Measurements from ENCODE around the gene CDSN. TPM values are rescaled to one million over a fixed set of nuclear protein-coding genes. Genes with fewer than 3 reads are reported as not detected.

The CDSN gene
- total RNA-seq, 4 donors from 2014 or later = not detected

- peak within 1 kb of the TSS; percentile 77 to 84 (median 81) for H3K27ac ChIP-seq (replicated peaks in 1 of 4)
- intact Hi-C loops (cut with DNase I) = no loop called here
- WGBS = under 1% methylated on average over 64 of the region's 65 CpGs
Measured at GRCh38 chr6:31158140-31158862, 38.1 kb upstream of the CDSN start, which contains the start of gene TCF19. TSS of gene TCF19 (plus strand) at chr6:31158589. CDS start at chr6:31159470, 881 bp downstream.

GRCh38 chr6:31157513-31158139 is 37.4 kb upstream of the CDSN start, which contains the start of gene CCHCR1:
TSS of gene CCHCR1 (minus strand) at chr6:31157802. CDS start at chr6:31157600, 202 bp downstream.
- Histone ChIP-seq H3K4me1 (peaks cover 16 to 28% (median 26%) of the 10 kb centered on the region in 4 donors), H3K27ac (replicated peaks in 1 of 4) (peak within 1 kb of the TSS; percentile 77 to 84 (median 81)), H3K9me3 (no peaks in the 10 kb centered on the region), H3K36me3 (peaks cover 4 to 38% (median 31%) of the 10 kb centered on the region in 4 donors), H3K27me3 (no peaks in the 10 kb centered on the region), H3K4me3 (peak within 1 kb of the TSS; percentile 60 to 71 (median 69))
- TF ChIP-seq EP300 (IDR thresholded peaks at IDR 0.05) (no peak), POLR2AphosphoS5 (IDR thresholded peaks at IDR 0.05) (no peak), POLR2A (IDR thresholded peaks at IDR 0.05; ENCODE audit: low read depth) (no peak)
- TF ChIP-seq, protein P1, sequence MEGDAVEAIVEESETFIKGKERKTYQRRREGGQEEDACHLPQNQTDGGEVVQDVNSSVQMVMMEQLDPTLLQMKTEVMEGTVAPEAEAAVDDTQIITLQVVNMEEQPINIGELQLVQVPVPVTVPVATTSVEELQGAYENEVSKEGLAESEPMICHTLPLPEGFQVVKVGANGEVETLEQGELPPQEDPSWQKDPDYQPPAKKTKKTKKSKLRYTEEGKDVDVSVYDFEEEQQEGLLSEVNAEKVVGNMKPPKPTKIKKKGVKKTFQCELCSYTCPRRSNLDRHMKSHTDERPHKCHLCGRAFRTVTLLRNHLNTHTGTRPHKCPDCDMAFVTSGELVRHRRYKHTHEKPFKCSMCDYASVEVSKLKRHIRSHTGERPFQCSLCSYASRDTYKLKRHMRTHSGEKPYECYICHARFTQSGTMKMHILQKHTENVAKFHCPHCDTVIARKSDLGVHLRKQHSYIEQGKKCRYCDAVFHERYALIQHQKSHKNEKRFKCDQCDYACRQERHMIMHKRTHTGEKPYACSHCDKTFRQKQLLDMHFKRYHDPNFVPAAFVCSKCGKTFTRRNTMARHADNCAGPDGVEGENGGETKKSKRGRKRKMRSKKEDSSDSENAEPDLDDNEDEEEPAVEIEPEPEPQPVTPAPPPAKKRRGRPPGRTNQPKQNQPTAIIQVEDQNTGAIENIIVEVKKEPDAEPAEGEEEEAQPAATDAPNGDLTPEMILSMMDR (IDR thresholded peaks at IDR 0.05) = no peak
- WGBS = 10% methylated on average over 13 of the region's 14 CpGs
- no peak for DNase-seq (ENCODE audit: extremely low spot score)
- intact Hi-C loops (cut with DNase I) = no loop called here

More at GRCh38 chr6:31158140-31158862, 38.1 kb upstream of the CDSN start, which contains the start of gene TCF19:
- H3K36me3 ChIP-seq = peaks cover 4 to 42% (median 33%) of the 10 kb centered on the region in 4 donors
- DNase-seq (ENCODE audit: extremely low spot score) = peak; percentile 100
- TF ChIP-seq POLR2A (IDR thresholded peaks at IDR 0.05; ENCODE audit: low read depth) (no peak), EP300 (IDR thresholded peaks at IDR 0.05) (no peak), POLR2AphosphoS5 (IDR thresholded peaks at IDR 0.05) (peak; percentile 55 to 92)
- TF ChIP-seq, protein P1 (IDR thresholded peaks at IDR 0.05) = peak in 1 of 3 experiments; percentile 35
- no peaks in the 10 kb centered on the region for H3K27me3 ChIP-seq
- peaks cover 16 to 28% (median 26%) of the 10 kb centered on the region in 4 donors for H3K4me1 ChIP-seq
- H3K9me3 ChIP-seq = no peaks in the 10 kb centered on the region
- peak within 1 kb of the TSS; percentile 60 to 71 (median 69) for H3K4me3 ChIP-seq

GRCh38 chr6:31156641-31157040 is 36.4 kb upstream of the CDSN start:
- intact Hi-C loops (cut with DNase I) = no loop called here
- TF ChIP-seq POLR2AphosphoS5 (IDR thresholded peaks at IDR 0.05) = no peak
- TF ChIP-seq, protein P1 (IDR thresholded peaks at IDR 0.05) = no peak
- TF ChIP-seq EP300 (IDR thresholded peaks at IDR 0.05) = no peak
- TF ChIP-seq POLR2A (IDR thresholded peaks at IDR 0.05; ENCODE audit: low read depth) = no peak
- 97% methylated on average over 7 of the region's 7 CpGs for WGBS

DNA sequence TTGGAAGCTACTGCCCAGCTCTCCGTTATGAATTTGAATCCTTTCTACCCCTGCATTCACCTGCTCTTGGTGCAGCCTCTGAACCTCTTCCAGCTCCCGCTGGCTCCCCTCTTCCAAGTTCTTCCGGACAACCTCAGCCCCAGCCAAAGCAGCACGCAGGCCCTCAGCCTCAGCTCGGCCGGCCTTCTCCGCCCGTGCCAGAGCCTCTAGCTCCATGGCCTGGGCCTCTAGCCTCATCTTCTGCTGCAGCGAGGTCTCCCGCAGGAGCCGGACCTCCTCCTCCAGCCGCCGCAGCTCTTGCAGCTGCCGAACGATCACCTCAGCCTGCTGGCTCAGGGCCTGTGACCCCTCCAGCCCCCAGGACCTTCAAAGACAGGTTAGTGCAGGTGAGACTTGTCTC is 34.2 kb upstream of the CDSN start:
- TF ChIP-seq, protein P1 (IDR thresholded peaks at IDR 0.05) = no peak
- TF ChIP-seq POLR2A (IDR thresholded peaks at IDR 0.05; ENCODE audit: low read depth) (no peak), POLR2AphosphoS5 (IDR thresholded peaks at IDR 0.05) (no peak), EP300 (IDR thresholded peaks at IDR 0.05) (no peak)
- WGBS = 89% methylated on average over 11 of the region's 15 CpGs
- Histone ChIP-seq H3K4me1 (peaks cover 14 to 23% (median 21%) of the 10 kb centered on the region in 4 donors), H3K36me3 (peaks cover 4 to 46% (median 42%) of the 10 kb centered on the region in 4 donors), H3K4me3 (no peak overlapping the region), H3K27me3 (no peaks in the 10 kb centered on the region), H3K9me3 (no peaks in the 10 kb centered on the region), H3K27ac (replicated peaks in 1 of 4) (no peak overlapping the region)
- DNase-seq (ENCODE audit: extremely low spot score) = no peak
- intact Hi-C loops (cut with DNase I) = no loop called here

More at GRCh38 chr6:31156641-31157040, 36.4 kb upstream of the CDSN start:
- H3K4me3 ChIP-seq = no peak overlapping the region
- no peak for DNase-seq (ENCODE audit: extremely low spot score)
- H3K9me3 ChIP-seq = no peaks in the 10 kb centered on the region
- no peaks in the 10 kb centered on the region for H3K27me3 ChIP-seq
- H3K36me3 ChIP-seq = peaks cover 4 to 29% (median 25%) of the 10 kb centered on the region in 4 donors
- H3K4me1 ChIP-seq = peaks cover 16 to 28% (median 26%) of the 10 kb centered on the region in 4 donors
- no peak overlapping the region for H3K27ac ChIP-seq (replicated peaks in 1 of 4)

Data from esophagus muscularis mucosa (tissue), 4 donors.